ENCODE results near the gene UBE2G2.

DNA sequence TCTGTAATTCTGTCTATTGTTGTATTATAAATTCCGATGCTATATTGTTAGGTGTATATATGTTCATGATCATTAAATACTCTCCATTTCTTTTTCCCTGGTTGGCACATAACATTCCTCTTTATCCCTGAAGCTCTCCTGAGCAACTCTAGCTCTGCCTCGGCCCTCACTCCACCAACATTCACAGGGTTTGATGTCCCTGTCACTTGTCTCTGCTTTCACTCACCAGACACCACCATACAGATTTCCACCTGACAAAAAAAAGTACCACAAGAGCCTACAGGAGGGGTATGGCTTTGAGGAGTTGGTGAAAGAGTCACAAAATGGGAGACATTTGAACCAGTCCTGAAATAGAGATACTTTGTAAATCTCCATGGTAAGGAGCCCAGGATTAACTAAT is 81.5 kb downstream of the UBE2G2 start:
- TF ChIP-seq, protein P1, sequence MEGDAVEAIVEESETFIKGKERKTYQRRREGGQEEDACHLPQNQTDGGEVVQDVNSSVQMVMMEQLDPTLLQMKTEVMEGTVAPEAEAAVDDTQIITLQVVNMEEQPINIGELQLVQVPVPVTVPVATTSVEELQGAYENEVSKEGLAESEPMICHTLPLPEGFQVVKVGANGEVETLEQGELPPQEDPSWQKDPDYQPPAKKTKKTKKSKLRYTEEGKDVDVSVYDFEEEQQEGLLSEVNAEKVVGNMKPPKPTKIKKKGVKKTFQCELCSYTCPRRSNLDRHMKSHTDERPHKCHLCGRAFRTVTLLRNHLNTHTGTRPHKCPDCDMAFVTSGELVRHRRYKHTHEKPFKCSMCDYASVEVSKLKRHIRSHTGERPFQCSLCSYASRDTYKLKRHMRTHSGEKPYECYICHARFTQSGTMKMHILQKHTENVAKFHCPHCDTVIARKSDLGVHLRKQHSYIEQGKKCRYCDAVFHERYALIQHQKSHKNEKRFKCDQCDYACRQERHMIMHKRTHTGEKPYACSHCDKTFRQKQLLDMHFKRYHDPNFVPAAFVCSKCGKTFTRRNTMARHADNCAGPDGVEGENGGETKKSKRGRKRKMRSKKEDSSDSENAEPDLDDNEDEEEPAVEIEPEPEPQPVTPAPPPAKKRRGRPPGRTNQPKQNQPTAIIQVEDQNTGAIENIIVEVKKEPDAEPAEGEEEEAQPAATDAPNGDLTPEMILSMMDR (IDR thresholded peaks at IDR 0.05) = no peak
- TF ChIP-seq POLR2A (IDR thresholded peaks at IDR 0.05) = no peak

Data from heart left ventricle (tissue), 13 donors.